H1 (cell line): ENCODE measurements around the gene MLNR. TPM values are rescaled to one million over a fixed set of nuclear protein-coding genes. Genes with fewer than 3 reads are reported as not detected.

Experiments
- CTCF ChIA-PET: fragments of 300-600 bp; sonication (Branson Sonifier 250); formaldehyde crosslinking; loops from one replicate; lab custom pipeline; 2021; ENCODE audit not compliant: partially characterized antibody; lab: Charles Lee
- POLR2A ChIA-PET: fragments of 300-600 bp; sonication (Branson Sonifier 250); formaldehyde crosslinking; loops from one replicate; lab custom pipeline; 2021; ENCODE audit warnings: inconsistent platforms; ENCODE audit not compliant: partially characterized antibody; lab: Charles Lee
- DNase-seq, 2 experiments: peaks; one replicate each; pipeline versions ENCODE4 v3.0.0 to v3.0.0-alpha.2; 2010 to 2022; ENCODE audit warnings: low spot score in 2 of 2, low read depth in 1 of 2, mixed read lengths in 1 of 2
- FAIRE-seq: peaks from 2 replicates; lab custom pipeline; 2011; peaks lifted over from hg19 to GRCh38; lab: Jason Lieb, UNC
- H2AFZ ChIP-seq: 2 replicates; pipeline ENCODE4 v1.8.1; 2012; ENCODE audit warnings: low read length, inconsistent platforms
- H2AK5ac ChIP-seq: 2 replicates; pipeline ENCODE4 v1.6.1; 2013; ENCODE audit warnings: low read depth, low read length
- H2BK120ac ChIP-seq: replicated peaks from 2 replicates; pipeline ENCODE3; 2013; ENCODE audit warnings: low read depth, low read length, inconsistent platforms
- H2BK12ac ChIP-seq: 2 replicates; pipeline ENCODE4 v1.6.1; 2013; ENCODE audit warnings: low read depth, low read length
- H2BK15ac ChIP-seq: 2 replicates; pipeline ENCODE4 v1.6.1; 2013; ENCODE audit warnings: low read length
- H2BK20ac ChIP-seq: 2 replicates; pipeline ENCODE4 v1.6.1; 2013; ENCODE audit warnings: low read length
- H2BK5ac ChIP-seq: 2 replicates; pipeline ENCODE4 v1.6.1; 2013; ENCODE audit warnings: low read depth, low read length
- H3K14ac ChIP-seq: 2 replicates; pipeline ENCODE4 v1.6.1; 2013; ENCODE audit warnings: inconsistent platforms; ENCODE audit not compliant: insufficient read length
- H3K18ac ChIP-seq: 2 replicates; pipeline ENCODE4 v1.6.1; 2013; ENCODE audit warnings: low read length; ENCODE audit errors: extremely low read depth
- H3K23ac ChIP-seq: 2 replicates; pipeline ENCODE4 v1.6.1; 2013; ENCODE audit warnings: inconsistent platforms; ENCODE audit not compliant: insufficient read length
- H3K23me2 ChIP-seq: 2 replicates; pipeline ENCODE4 v1.6.1; 2013; ENCODE audit warnings: low read depth, low read length
- H3K27ac ChIP-seq: 2 replicates; pipeline ENCODE4 v1.6.1; 2011; ENCODE audit warnings: low read depth, low read length, inconsistent platforms
- H3K27me3 ChIP-seq, 4 experiments: replicated peaks in 1 of 4; 1 replicate in 1 of 4; 2 replicates in 3 of 4; pipeline versions ENCODE4 v1.6.1 to v1.8.1; 2011 to 2013; ENCODE audit warnings: low read length in 3 of 4, mild to moderate bottlenecking in 3 of 4, inconsistent platforms in 2 of 4, mixed read lengths in 2 of 4, moderate library complexity in 1 of 4; ENCODE audit not compliant: control insufficient read depth in 3 of 4, insufficient read depth in 3 of 4; ENCODE audit errors: extremely low read depth in 1 of 4
- H3K36me3 ChIP-seq, 4 experiments: 2 replicates each; pipeline versions ENCODE4 v1.6.1 to v1.8.1; 2011 to 2013; ENCODE audit warnings: mild to moderate bottlenecking in 4 of 4, low read length in 3 of 4, moderate library complexity in 2 of 4, control low read depth in 1 of 4, inconsistent platforms in 1 of 4; ENCODE audit not compliant: insufficient read depth in 4 of 4, control insufficient read depth in 2 of 4
- H3K4ac ChIP-seq: replicated peaks from 2 replicates; pipeline ENCODE3; 2013; ENCODE audit warnings: low read length, low read depth, mixed read lengths, inconsistent platforms; ENCODE audit not compliant: insufficient read length
- H3K4me1 ChIP-seq, 4 experiments: replicated peaks in 1 of 4; 1 replicate in 1 of 4; 2 replicates in 3 of 4; pipeline versions ENCODE4 v1.6.1 to v1.8.1; 2011 to 2013; ENCODE audit warnings: low read length in 3 of 4, inconsistent platforms in 2 of 4, mixed read lengths in 1 of 4; ENCODE audit not compliant: insufficient read depth in 4 of 4, control insufficient read depth in 3 of 4
- H3K4me2 ChIP-seq, 2 experiments: 2 replicates each; pipeline versions ENCODE4 v1.6.1 to v1.8.1; 2011 to 2013; ENCODE audit warnings: low read depth in 2 of 2, low read length in 2 of 2, control low read depth in 1 of 2, inconsistent platforms in 1 of 2, mild to moderate bottlenecking in 1 of 2; ENCODE audit not compliant: insufficient read depth in 1 of 2
- H3K4me3 ChIP-seq, 4 experiments: fragments of 200-600, 300-600 bp in 1 of 4; sonication (generic), shearing (Covaris generic), sonication (Bioruptor Twin) in 1 of 4; 2 replicates each; pipeline versions ENCODE4 v1.5.1 to v1.8.1; 2011 to 2016; ENCODE audit warnings: low read length in 4 of 4, low read depth in 3 of 4, control low read depth in 2 of 4, inconsistent platforms in 2 of 4, mild to moderate bottlenecking in 2 of 4, mixed read lengths in 1 of 4, moderate library complexity in 1 of 4; ENCODE audit not compliant: insufficient read depth in 2 of 4; ENCODE audit errors: extremely low read depth in 1 of 4
- H3K56ac ChIP-seq: replicated peaks from 2 replicates; pipeline ENCODE3; 2013; ENCODE audit warnings: low read depth, mild to moderate bottlenecking, mixed read lengths, low read length, inconsistent platforms; ENCODE audit not compliant: insufficient read length
- H3K79me1 ChIP-seq: 2 replicates; pipeline ENCODE4 v1.6.1; 2013; ENCODE audit warnings: low read depth, low read length, control low read depth
- H3K79me2 ChIP-seq, 2 experiments: 2 replicates each; pipeline versions ENCODE4 v1.6.1 to v1.8.1; 2012 to 2013; ENCODE audit warnings: low read length in 2 of 2, mild to moderate bottlenecking in 2 of 2, inconsistent platforms in 1 of 2; ENCODE audit not compliant: insufficient read depth in 2 of 2, control insufficient read depth in 1 of 2
- H3K9ac ChIP-seq, 4 experiments: replicated peaks in 1 of 4; 1 replicate in 1 of 4; 2 replicates in 3 of 4; pipeline versions ENCODE4 v1.6.1 to v1.8.1; 2011 to 2013; ENCODE audit warnings: low read depth in 3 of 4, low read length in 3 of 4, control low read depth in 2 of 4, mild to moderate bottlenecking in 2 of 4, moderate library complexity in 2 of 4, inconsistent platforms in 1 of 4; ENCODE audit errors: extremely low read depth in 1 of 4
- H3K9me3 ChIP-seq, 2 experiments: 2 replicates each; pipeline versions ENCODE4 v1.6.1 to v1.8.1; 2012 to 2013; ENCODE audit warnings: mild to moderate bottlenecking in 2 of 2, moderate library complexity in 2 of 2, control low read depth in 1 of 2, inconsistent platforms in 1 of 2, low read depth in 1 of 2, low read length in 1 of 2, mixed read lengths in 1 of 2; ENCODE audit not compliant: insufficient read depth in 2 of 2
- H4K20me1 ChIP-seq, 2 experiments: replicated peaks in 1 of 2; 2 replicates each; pipeline versions ENCODE3 to v1.8.1; 2011 to 2013; ENCODE audit warnings: inconsistent platforms in 2 of 2, low read length in 2 of 2, mild to moderate bottlenecking in 1 of 2; ENCODE audit not compliant: insufficient read depth in 2 of 2, control insufficient read depth in 1 of 2
- H4K5ac ChIP-seq: 2 replicates; pipeline ENCODE4 v1.6.1; 2013; ENCODE audit warnings: low read length, low read depth, mixed read lengths, inconsistent platforms; ENCODE audit not compliant: insufficient read length
- H4K8ac ChIP-seq: 2 replicates; pipeline ENCODE4 v1.8.0; 2013; ENCODE audit warnings: mild to moderate bottlenecking, moderate library complexity, low read length, inconsistent platforms; ENCODE audit not compliant: insufficient read depth; ENCODE audit errors: extremely low read depth
- H4K91ac ChIP-seq: replicated peaks from 2 replicates; pipeline ENCODE3; 2013; ENCODE audit warnings: low read length, mixed read lengths, inconsistent platforms; ENCODE audit not compliant: insufficient read length
- BCL11A ChIP-seq, 2 experiments: IDR thresholded peaks; one replicate each; pipeline ENCODE4 v1.6.1; 2011; ENCODE audit warnings: low read depth in 2 of 2, low read length in 2 of 2, mild to moderate bottlenecking in 2 of 2
- JUN ChIP-seq: IDR thresholded peaks from 2 replicates; pipeline ENCODE4 v1.6.1; 2011; ENCODE audit warnings: low read depth, mild to moderate bottlenecking, improper control_type of control experiment, low read length
- KDM4A ChIP-seq: IDR thresholded peaks from one replicate; pipeline ENCODE4 v1.7.1; 2012; ENCODE audit warnings: low read depth, mild to moderate bottlenecking, moderate library complexity, low read length, inconsistent platforms; ENCODE audit not compliant: severe bottlenecking
- PHF8 ChIP-seq: fragments of 200-600 bp; sonication (generic); conservative IDR thresholded peaks from 2 replicates; pipeline ENCODE4 v1.7.1; 2012; ENCODE audit warnings: low read depth, mild to moderate bottlenecking, inconsistent platforms, low read length, moderate library complexity
- SUZ12 ChIP-seq: fragments of 200-600 bp; sonication (generic); IDR thresholded peaks from 2 replicates; pipeline ENCODE4 v1.6.1; 2012; ENCODE audit warnings: mild to moderate bottlenecking, inconsistent platforms, low read length, moderate library complexity, mixed read lengths
- TAF1 ChIP-seq: IDR thresholded peaks from 2 replicates; pipeline ENCODE4 v1.6.1; 2011; ENCODE audit warnings: mild to moderate bottlenecking, low read depth, low read length
- TAF7 ChIP-seq: optimal IDR thresholded peaks from 2 replicates; pipeline ENCODE3; 2011; ENCODE audit warnings: low read depth, mild to moderate bottlenecking, inconsistent platforms, low read length, moderate library complexity, borderline replicate concordance
- WGBS, 2 experiments: shearing (Covaris generic) in 1 of 2; methylation state at CpG; one replicate each; pipeline versions ENCODE4 v1.1.6 to v1.1.7; 2013 to 2015; ENCODE audit warnings: low lambda C conversion rate in 2 of 2, mixed read lengths in 2 of 2, inconsistent platforms in 1 of 2, low coverage in 1 of 2, missing lambda C conversion rate in 1 of 2; ENCODE audit not compliant: insufficient replicate concordance in 2 of 2, insufficient coverage in 1 of 2, insufficient read length in 1 of 2; ENCODE audit errors: extremely low coverage in 1 of 2, missing lambda C conversion rate in 1 of 2; 5-methylcytosine and 5-hydroxymethylcytosine counted together
- polyA plus RNA-seq, 7 experiments: library from polyadenylated mRNA; depleted of rRNA in 3 of 7; stranded (reverse) in 5 of 7; unstranded in 2 of 7; fragments of >200 nt in 5 of 7; fragments of 200-250 nt in 2 of 7; gene quantifications; 1 replicate in 5 of 7; 2 replicates in 1 of 7; 4 replicates in 1 of 7; pipeline versions ENCODE4 v1.2.1 to v1.2.3, GENCODE V29; 2011 to 2013; ENCODE audit warnings: missing spikeins in 2 of 7, mixed read lengths in 2 of 7
- total RNA-seq: library from RNA; stranded (reverse); fragmentation: NEBNext Ultra II Directional; extraction: Animal tissue kit (Norgen Biotek cat#: 25700); gene quantifications from 2 replicates; pipeline ENCODE4 v1.2.1, GENCODE V29; 2021

The MLNR gene
- total and polyA plus RNA-seq, 2 of the 8 experiments (the other 6 are each of a cell fraction or from before 2014, with no cell fraction given) = 0.24 to 0.29 TPM

DNA sequence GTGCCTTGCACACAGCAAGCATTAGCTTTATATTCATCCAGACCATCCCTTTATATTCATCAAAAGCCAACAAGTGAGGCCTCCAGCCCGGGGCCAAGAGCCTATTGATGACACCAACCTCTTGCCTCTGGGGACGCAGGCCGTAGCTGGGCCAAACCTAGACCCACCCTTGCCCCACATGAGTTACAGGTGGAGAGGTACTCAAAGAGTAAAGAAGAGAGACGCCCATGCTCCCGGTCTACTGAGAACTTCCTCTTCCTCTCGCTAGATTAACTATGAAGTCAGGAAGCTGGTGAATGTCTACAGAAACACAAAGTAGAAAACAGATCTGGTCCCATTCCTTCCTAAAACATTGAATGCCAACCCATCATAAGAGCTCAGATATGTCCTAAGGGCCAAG is 3.8 kb upstream of the MLNR start:
- Histone ChIP-seq H2BK20ac (no peak overlapping the region), H3K23me2 (peaks cover 20% of the 10 kb centered on the region), H3K4ac (no peak overlapping the region), H2AK5ac (no peak overlapping the region), H3K9me3 (no peaks in the 10 kb centered on the region), H3K4me2 (no peak overlapping the region), H3K79me2 (no peaks in the 10 kb centered on the region), H4K20me1 (no peaks in the 10 kb centered on the region), H2BK12ac (no peak overlapping the region), H3K4me3 (no peak overlapping the region), H2BK120ac (no peak overlapping the region), H3K56ac (no peak overlapping the region), H3K18ac (no peak overlapping the region), H2BK15ac (no peak overlapping the region; the same call in 1 of the 2 replicates), H3K27me3 (peaks cover 35 to 54% (median 52%) of the 10 kb centered on the region in 4 experiments), H4K5ac (no peak overlapping the region), H3K23ac (no peak overlapping the region), H3K14ac (no peak overlapping the region), H3K27ac (no peak overlapping the region), H4K91ac (no peak overlapping the region), H3K36me3 (peaks cover 0 to 4% (median 0%) of the 10 kb centered on the region in 4 experiments; a peak in 1 of 8 replicates), H2BK5ac (no peak overlapping the region), H3K9ac (no peak overlapping the region), H2AFZ (no peak overlapping the region), H4K8ac (no peak overlapping the region), H3K4me1 (peaks cover 3 to 15% (median 10%) of the 10 kb centered on the region in 4 experiments), H3K79me1 (no peaks in the 10 kb centered on the region)
- ChIA-PET POLR2A (no interaction called here), CTCF (interaction anchor here (0.6 to 3.5 kb wide), 3 partner anchors 9 to 150 kb away, joined by 3 to 15 read pairs (median 7); no protein-coding TSS in a partner anchor)
- FAIRE-seq = no peak
- no peak for DNase-seq
- no peak for TF ChIP-seq BCL11A (IDR thresholded peaks at IDR 0.05; ENCODE audit: low read depth in 2 of 2, low read length in 2 of 2)
- TF ChIP-seq TAF7 = no peak
- no peak for TF ChIP-seq PHF8
- TF ChIP-seq TAF1 = no peak
- TF ChIP-seq JUN = no peak
- TF ChIP-seq KDM4A = no peak
- TF ChIP-seq SUZ12 = no peak
- 81% methylated on average over 6 of the region's 6 CpGs; no CpG with 5 or more reads in 1 of the 2 experiments for WGBS, 2 experiments
